ENCODE results near the gene TLK1.

GRCh38 chr2:170996316-170996715 is 164.4 kb downstream of the TLK1 start:
- TF ChIP-seq CTCF (IDR thresholded peaks at IDR 0.05; ENCODE audit: poor library complexity) = no peak
- TF ChIP-seq EZH2phosphoT487 (IDR thresholded peaks at IDR 0.05; ENCODE audit: low read depth, severe bottlenecking, unreplicated experiment) = no peak
- TF ChIP-seq EZH2 (IDR thresholded peaks at IDR 0.05; ENCODE audit: borderline replicate concordance) = no peak
